Lower leg skin (tissue), 4 donors: ENCODE measurements around the gene UQCR11. TPM values are rescaled to one million over a fixed set of nuclear protein-coding genes. Genes with fewer than 3 reads are reported as not detected.

ENCODE experiments used
- DNase-seq, 2 donors: peaks; one replicate each; pipeline ENCODE4 v3.0.0-alpha.2; 2019; ENCODE audit warnings: low spot score in 2 of 2
- H3K4me3 ChIP-seq: fragments of 200-600 bp; sonication (generic); 2 replicates; pipeline ENCODE4 v1.5.1; 2017; ENCODE audit warnings: mild to moderate bottlenecking, low read depth; ENCODE audit not compliant: poor library complexity, severe bottlenecking
- POLR2A ChIP-seq, 2 donors: fragments of 450-650 bp; IDR thresholded peaks; one replicate each; pipeline ENCODE4 v1.6.1; 2016 to 2017; ENCODE audit warnings: antibody characterized with exemption in 2 of 2, mild to moderate bottlenecking in 1 of 2, moderate library complexity in 1 of 2
- WGBS, 2 donors: methylation state at CpG; one replicate each; pipeline ENCODE4 v1.1.5; 2018; 5-methylcytosine and 5-hydroxymethylcytosine counted together
- intact Hi-C: fragments of 100-400 bp; cut with DNase I; formaldehyde crosslinking; loops from one replicate; pipeline ENCODE4 v1.15.0; 2023; ENCODE audit warnings: low total_unique reads
- total RNA-seq, 4 donors: library from RNA; depleted of rRNA; stranded (reverse); fragments of >200 nt; gene quantifications; one replicate each; pipeline ENCODE4 v1.1.0, GENCODE V29; 2016
- TF ChIP-seq, protein P1 (sequence below), 3 donors: fragments of 450-650 bp; IDR thresholded peaks; one replicate each; pipeline ENCODE4 v1.5.1; 2016; ENCODE audit warnings: antibody characterized with exemption in 3 of 3, mild to moderate bottlenecking in 3 of 3, moderate library complexity in 2 of 3

The UQCR11 gene
- total RNA-seq, 4 donors from 2014 or later, result 24.8 to 71.8 (median 46.1) TPM

DNA sequence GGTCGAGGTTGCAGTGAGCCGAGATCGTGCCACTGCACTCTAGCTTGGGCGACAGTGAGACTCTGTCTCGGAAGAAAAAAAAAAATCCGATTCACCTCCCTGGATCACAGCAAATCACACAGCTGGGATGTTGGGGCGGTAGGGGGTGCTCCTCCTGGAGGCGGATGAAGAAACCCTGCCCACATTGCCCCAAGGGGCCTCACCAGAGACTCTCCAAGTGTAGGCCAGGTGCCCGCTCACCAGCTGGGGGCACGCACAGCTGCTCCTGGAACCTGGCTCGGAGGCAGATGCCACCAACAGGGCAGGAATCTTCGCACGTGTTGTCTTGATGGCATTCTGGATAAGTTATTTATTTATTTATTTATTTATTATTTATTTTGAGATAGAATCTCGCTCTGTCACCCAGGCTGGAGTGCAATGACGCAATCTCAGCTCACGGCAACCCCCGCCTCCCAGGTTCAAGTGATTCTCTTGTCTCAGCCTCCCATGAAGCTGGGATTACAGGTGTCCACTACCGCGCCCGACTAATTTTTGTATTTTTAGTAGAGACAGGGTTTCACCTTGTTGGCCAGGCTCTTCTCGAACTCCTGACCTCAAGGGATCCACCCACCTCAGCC lies 3.1 kb downstream of the UQCR11 start:
- DNase-seq, result no peak
- WGBS, 2 donors, result 91 to 92% methylated on average over 21 of the region's 21 CpGs
- intact Hi-C loops, result no loop called here
- H3K4me3 ChIP-seq, result no peak overlapping the region
- no peak for TF ChIP-seq POLR2A (IDR thresholded peaks at IDR 0.05)
- TF ChIP-seq, protein P1, sequence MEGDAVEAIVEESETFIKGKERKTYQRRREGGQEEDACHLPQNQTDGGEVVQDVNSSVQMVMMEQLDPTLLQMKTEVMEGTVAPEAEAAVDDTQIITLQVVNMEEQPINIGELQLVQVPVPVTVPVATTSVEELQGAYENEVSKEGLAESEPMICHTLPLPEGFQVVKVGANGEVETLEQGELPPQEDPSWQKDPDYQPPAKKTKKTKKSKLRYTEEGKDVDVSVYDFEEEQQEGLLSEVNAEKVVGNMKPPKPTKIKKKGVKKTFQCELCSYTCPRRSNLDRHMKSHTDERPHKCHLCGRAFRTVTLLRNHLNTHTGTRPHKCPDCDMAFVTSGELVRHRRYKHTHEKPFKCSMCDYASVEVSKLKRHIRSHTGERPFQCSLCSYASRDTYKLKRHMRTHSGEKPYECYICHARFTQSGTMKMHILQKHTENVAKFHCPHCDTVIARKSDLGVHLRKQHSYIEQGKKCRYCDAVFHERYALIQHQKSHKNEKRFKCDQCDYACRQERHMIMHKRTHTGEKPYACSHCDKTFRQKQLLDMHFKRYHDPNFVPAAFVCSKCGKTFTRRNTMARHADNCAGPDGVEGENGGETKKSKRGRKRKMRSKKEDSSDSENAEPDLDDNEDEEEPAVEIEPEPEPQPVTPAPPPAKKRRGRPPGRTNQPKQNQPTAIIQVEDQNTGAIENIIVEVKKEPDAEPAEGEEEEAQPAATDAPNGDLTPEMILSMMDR (IDR thresholded peaks at IDR 0.05), result no peak

DNA sequence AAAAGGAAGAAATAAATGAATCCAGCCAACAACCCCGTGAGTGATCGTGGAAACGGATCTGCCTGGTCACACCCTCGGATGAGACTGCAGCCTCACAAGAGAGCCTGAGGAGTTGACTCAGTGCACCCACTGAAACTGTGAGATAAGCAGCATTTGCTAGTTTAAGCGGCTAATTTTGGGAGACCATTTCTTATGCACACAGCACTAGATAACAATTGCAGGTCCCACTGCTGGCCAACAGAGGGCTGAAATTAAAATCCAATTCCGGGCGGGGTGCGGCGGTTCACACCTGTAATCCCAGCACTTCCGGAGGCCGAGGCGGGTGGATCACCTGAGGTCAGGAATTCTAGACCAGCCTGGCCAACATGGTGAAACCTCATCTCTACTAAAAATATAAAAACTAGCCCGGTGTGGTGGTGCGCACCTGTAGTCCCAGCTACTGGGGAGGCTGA lies 3.6 kb downstream of the UQCR11 start:
- DNase-seq, result no peak
- 85 to 90% methylated on average over 14 of the region's 14 CpGs for WGBS, 2 donors
- intact Hi-C loops, result no loop called here
- H3K4me3 ChIP-seq, result no peak overlapping the region
- TF ChIP-seq, protein P1 (IDR thresholded peaks at IDR 0.05), result no peak
- TF ChIP-seq POLR2A (IDR thresholded peaks at IDR 0.05), result no peak

DNA sequence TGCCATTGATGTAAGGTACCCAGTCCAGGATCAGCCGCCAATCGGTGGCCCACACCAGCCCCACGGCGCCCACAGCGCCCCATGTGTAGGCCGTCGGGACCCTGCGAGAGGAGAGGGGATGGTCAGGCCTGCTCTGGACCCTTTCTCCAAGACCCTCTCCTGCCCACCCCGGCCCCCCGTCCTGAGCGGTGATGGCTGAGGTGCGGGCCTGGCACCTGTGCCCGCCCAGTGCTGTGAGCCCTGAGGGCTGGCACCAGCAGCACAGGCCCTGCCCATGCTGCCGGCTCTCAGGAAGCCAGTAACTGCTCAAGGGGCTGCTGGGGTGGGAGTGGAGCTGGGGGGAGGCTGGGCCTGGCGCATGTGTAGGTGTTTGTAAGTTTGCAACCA lies 5.8 kb downstream of the UQCR11 start:
- DNase-seq, result no peak
- no peak overlapping the region for H3K4me3 ChIP-seq
- intact Hi-C loops, result no loop called here
- WGBS, 2 donors, result 92 to 95% methylated on average over 8 to 15 of the region's 15 CpGs
- TF ChIP-seq POLR2A (IDR thresholded peaks at IDR 0.05), result no peak
- TF ChIP-seq, protein P1 (IDR thresholded peaks at IDR 0.05), result no peak

DNA sequence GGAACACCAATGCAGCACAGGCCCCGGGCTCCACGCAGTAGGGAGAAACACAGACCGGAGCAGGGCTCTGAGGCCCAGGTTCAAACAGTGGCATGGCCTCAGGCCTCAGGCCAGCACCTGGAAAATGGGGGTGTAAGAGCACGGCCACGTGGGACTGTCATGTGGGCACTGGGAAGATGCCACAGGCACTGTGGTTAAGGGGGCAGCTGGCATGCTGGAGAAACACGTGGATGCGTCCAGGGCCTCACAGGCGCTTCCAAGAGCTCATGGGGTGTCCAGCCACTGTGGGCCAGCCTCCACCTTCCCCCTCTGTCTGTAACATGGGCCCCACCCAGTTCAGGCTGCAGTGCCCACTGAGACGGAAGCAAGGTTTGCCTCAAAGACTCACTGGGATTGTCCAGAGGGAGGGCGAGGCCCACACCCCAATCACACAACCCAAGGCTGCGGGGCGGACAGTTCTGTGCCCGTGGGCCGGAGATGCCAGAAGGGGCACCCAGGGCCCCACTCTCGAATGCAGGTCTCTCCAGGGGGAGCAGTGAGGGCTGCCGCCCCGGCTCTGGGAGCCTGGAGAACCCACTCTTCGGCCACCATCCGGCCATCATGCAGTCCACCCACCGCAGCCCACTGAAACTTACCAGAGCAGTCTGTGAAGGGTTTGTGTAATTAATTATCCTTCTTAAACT lies 6.3 kb downstream of the UQCR11 start:
- intact Hi-C loops, result no loop called here
- WGBS, 2 donors, result 81 to 90% methylated on average over 16 to 20 of the region's 20 CpGs
- no peak overlapping the region for H3K4me3 ChIP-seq
- TF ChIP-seq POLR2A (IDR thresholded peaks at IDR 0.05), result no peak
- TF ChIP-seq, protein P1 (IDR thresholded peaks at IDR 0.05), result no peak
- DNase-seq, result no peak

DNA sequence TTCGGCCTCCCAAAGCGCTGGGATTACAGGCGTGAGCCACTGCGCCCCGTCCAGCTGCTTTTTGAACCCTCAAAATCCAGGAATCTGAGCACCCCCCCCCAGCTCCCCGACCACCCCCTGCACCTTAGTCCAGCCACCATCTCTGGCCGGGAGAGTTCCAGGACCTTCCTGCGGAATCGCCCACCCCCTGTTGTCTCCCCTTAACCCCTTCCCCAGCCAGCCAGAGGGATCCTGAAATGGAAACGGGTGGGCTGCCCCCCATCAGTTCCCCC lies 11.8 kb downstream of the UQCR11 start:
- intact Hi-C loops, result no loop called here
- no peak for DNase-seq
- WGBS, 2 donors, result 45 to 54% methylated on average over 10 of the region's 10 CpGs
- H3K4me3 ChIP-seq, result no peak overlapping the region
- TF ChIP-seq POLR2A (IDR thresholded peaks at IDR 0.05), result no peak
- TF ChIP-seq, protein P1 (IDR thresholded peaks at IDR 0.05), result no peak
